Astrocyte of the hippocampus (primary cell): Measurements from ENCODE around the gene IL12RB2.

Experiments used
- DNase-seq: peaks from one replicate; pipeline ENCODE4 v3.0.0; 2011; ENCODE audit warnings: low read depth, low spot score

The IL12RB2 gene

DNA sequence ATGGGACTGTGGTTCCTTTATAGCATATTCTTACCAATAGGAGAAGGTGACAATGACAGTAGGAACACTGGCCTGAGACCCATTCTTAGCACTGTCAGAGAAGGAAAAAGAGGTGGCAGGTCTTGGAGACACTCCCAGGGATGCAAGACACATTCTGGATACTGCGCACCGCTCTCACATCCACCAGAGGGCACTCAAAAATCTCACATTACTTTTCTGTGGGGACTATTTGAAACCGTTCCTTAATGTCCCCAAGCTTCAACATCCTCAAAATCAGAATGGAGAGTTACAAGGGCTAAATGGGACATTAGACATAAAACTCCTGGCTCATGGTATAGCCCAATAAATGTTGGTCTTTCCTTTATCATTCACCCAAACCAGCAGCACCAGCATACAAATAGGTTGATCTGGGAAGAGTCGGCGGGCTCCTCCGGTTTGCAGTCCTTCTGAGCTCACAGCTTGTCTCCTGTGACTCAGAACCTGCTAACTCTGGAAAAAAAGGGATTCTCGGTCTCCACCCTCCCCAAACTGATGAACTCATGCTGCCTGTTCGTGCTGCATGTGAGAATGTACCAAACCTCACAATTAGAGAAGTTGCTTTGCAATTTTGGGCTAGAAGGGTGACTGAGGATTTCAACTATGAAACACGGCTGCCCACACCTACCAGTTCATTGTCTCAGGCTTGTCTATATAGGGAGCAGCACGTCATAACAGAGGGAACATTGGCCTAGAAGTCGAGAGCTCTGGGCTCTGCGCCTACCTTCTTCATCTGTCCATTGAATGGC lies 40.2 kb downstream of the IL12RB2 start:
- DNase-seq = peak; percentile 83

DNA sequence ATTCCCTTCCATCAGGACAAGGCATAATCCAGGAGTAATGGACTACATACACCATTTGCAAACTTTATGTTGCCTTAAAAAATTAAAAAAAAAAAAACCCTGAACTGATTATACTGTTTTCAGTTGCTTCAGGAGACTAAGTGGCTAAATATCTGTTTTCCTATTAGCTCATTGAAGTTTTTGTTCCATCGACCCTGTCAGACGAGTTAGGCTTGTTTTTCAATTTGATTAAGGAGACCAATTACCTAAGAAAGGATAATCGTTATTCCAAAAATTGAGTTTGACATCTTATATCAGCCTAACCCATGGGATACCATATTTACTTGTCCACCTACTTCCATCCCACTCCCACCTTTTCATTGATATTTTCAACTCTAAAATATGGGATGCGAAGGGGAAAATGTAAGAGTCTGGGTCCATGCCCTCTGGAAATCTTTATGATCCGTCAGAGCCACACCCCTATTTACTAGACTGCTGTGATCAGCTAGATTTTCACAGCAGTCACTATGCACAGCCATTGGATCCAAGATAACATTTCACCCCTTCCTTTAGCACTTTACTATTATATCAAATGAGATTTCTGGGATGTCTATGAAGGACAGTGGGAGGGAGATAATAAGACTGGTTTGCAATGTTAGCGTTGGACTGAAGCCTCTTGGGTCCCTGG lies 41.0 kb downstream of the IL12RB2 start:
- DNase-seq = no peak

DNA sequence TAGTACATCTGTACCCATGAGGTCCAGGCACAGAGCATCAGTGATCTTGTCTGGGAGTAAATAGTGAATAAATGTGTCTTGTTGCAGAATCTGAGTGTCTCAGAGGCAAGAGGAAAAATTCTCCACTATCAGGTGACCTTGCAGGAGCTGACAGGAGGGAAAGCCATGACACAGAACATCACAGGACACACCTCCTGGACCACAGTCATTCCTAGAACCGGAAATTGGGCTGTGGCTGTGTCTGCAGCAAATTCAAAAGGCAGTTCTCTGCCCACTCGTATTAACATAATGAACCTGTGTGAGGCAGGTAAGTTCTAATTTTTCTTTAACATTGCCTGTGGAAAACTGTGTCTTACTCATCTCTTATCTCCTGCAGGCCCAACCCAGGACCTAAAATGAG lies 43.1 kb downstream of the IL12RB2 start:
- DNase-seq = no peak

DNA sequence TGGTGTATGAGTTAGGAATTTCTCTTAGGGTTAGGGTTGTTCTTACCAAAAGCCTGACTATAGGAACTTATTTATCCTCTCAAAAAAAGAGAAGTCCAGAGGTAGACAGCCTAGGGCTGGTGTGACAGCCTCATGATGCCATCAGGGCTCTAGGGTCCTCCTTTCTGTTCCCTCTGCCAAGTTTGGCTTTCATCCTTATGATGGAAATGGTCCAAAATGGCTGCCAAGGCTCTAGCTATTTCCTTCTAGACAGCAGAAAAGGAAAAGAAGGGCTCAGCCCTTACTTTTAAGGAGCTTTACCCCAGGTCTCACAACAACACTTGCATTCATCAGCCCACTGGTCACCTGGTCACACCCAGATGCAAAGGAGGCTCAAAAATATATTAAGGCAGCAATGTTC lies 44.5 kb downstream of the IL12RB2 start:
- DNase-seq = no peak

DNA sequence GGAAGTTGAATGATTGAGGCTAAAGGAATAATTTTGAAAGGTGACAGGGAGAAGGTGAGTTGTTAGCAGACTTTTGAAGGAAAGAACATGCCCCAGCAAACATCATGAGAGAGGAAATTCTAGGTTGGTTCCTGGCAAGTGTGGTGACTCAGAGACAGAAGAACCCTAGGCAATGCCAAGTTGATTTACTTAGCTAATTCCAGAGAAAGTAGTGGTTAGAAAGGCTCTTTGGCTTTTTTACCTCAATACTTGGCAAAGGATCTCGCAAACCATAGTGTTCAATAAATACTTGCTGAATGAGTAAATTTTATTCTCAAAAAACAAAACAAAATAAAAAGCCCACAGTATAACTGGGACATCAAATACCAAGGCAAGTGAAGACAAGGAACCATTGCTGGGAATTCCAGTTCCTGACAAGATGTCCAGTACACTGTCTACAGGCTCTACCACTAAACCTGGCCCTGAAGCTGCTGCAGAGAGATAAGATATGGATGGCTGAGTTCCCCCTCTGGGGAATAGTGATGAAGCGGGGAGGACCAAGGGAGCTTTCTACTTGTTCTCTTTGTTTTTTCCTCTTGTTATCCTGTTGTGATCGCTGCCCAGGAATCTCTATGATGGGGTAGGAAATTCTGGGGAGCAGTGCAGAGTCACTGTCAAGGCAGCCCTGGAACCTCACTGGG lies 48.2 kb downstream of the IL12RB2 start:
- DNase-seq = peak; percentile 88

DNA sequence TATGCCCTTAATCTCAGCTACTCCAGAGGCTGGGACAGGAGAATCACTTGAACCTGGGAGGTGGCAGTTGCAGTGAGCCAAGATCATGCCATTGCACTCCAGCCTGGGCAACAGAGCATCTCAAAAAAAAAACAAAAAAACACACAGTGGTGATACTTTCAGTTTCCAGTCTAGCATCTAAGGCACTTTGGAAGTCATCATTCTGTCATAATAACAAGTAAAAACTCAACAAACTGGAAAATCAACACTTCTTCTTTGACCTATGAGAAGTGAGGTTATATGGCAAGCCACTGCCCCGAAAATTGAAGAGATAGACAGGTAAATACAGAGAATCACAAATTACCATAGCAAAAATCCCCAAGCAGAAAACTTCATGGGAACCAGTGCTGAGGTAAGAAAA lies 51.9 kb downstream of the IL12RB2 start:
- no peak for DNase-seq

DNA sequence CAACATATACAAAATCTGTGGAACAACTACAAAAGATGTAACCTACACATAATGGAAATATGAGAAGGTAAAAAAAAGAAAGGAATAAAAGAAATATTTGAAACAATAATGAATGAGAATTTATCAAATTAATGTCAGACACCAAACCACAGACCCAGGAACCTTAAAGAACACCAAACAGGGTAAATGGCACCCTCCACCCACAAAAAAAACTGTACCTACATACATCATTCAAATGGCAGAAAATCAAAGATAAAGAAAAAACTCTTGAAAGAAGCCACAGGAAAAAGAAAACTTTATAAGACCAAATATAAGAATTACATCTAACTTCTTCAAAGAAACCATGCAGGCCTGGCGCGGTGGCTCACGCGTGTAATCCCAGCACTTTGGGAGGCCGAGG lies 54.0 kb downstream of the IL12RB2 start:
- no peak for DNase-seq

DNA sequence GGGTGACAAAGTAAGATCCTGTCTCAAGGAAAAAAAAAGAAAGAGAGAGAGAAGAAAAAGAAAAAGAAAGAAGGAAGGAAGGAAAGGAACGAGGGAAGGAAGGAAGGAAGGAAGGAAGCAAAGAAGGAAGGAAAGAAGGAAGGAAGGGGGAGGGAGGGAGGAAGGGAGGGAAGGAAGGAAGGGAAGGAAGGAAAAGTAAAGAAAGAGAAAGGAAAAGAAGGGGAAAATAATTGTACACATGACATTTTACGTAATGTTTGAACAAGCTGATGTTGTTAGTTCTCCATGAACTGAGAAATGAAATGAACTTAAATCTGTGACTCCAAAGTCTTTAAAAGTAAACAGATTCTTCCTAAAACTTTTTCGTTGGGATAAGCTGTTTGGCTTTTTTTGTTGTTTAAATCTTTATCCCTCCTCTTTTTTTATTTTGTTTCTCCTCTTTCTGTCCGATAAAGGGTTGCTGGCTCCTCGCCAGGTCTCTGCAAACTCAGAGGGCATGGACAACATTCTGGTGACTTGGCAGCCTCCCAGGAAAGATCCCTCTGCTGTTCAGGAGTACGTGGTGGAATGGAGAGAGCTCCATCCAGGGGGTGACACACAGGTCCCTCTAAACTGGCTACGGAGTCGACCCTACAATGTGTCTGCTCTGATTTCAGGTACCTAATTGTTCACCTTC lies 59.8 kb downstream of the IL12RB2 start:
- peak; percentile 67 for DNase-seq

DNA sequence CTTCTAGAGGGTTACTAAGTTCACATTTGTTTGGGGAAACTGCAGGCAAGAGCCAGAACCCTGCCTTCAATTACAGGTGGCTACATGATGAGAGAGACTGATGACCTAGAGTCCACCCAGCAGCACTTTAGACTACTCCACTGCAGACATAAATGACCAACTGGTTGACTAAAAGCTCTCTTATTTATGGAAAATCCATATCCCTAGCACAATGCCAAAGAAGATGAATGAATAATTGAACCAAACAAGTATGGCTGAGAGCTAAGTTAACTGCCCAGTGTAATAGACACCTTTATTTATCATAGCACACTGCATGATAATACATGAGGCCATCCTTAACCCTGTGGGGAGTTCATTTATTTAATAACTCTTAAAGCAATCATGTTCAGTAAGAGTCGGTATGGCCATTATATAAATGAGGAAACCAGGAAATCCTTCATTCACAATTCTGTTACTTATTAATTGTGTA lies 60.4 kb downstream of the IL12RB2 start:
- DNase-seq = no peak

DNA sequence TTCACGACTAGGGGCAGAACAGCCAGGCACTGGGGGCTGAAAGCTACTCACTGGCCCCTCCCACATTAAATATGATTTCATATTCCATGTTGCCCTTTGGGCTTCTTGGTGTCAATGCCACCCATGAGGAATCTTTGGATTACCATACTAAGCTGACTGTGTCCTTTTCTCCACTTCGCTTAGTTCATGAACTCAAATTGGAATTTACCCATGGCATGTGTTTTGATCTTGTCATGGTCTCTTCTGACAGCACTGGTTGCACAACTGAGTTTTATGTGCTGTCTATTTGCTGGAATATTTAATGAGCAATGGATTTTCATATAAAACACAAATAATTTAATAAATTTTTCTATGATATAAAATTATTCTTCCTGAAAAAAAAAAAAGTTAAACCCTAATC lies 63.4 kb downstream of the IL12RB2 start:
- no peak for DNase-seq

DNA sequence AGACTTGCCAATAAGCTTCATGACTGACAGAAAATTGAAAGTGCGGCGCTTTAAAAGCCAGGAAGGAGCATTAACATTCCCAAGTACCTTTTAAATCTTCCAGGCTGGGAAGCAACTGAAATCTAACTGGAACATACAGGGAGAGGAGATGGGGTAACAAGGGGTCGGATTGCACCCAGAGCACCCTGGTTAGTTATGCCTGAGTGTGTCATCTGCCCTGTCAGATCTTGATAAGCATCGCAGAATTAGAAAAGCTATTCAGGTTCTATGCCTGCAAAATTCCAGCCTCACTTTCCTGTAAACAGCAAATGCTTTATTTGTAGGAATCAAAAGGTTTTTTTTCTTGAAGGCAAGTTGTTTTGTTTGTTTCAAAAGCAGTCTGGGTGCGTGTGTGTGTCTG lies 64.0 kb downstream of the IL12RB2 start:
- DNase-seq = no peak

DNA sequence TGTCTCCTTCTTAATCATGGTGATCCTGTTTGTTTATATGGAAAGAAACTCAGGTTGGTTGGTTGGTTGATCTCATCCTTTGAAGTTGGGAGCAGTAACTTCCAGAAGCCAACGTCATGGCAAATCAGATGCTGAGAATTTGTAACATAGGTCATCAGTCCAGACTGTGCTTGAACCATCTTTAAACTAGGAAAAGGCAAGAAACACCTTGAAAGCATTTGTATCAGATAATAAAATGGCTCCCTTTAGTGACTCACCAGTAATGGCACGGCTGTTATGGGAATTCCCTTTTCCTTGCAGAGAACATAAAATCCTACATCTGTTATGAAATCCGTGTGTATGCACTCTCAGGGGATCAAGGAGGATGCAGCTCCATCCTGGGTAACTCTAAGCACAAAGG lies 64.5 kb downstream of the IL12RB2 start:
- peak; percentile 55 for DNase-seq

DNA sequence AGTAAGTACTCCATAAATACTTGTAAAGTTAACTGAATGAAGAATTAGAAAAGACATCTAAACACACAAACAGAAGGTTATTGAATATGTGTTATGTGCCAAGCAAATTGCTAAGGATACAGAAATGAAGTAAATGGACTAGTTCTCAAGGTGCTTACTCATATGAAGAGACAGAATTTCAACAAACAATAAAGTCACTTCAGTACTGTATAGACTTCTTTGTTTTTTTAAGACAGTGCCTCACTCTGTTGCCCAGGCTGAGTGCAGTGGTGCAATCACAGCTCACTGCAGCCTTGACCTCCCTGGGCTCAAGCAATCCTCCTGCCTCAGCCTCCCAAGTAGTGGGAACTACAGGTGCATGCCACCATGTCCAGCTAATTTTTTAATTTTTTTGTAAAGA lies 65.2 kb downstream of the IL12RB2 start:
- no peak for DNase-seq

DNA sequence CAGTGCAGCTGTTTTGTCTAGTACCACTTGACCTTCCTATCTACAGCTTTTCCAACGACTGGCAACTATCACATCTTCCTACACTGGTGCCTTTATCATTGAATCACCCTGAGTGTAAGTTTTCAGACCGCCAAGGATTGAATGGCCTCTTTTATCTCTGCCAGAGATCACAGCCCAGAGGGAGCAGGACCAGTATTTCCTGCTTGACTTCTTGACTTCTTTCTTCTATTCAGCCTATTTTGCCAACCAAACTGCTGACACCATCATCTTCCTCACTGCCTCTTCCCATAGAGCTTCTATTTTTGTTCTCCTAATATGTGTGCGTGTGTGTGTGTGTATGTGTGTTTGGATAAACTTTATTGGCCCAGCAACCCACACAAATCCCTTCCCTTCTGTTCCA lies 68.7 kb downstream of the IL12RB2 start:
- no peak for DNase-seq

DNA sequence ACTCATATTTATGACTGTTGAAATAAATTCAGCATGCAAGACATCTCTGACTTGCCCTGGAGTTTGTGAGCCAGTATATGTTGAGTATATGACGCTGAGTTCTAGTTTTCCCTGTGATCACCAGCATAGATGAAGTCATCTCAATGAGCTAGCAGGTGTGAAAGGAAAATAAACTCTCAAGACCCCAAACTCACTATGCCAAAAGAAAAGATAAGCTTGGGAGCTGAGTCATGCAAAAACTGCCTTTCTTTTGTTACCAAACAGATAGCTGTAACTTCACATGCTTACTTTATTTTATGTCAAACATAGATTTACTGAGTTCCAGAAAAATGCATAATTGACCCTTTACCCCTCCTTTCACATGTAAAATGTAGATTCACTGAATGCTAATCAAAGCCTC lies 69.6 kb downstream of the IL12RB2 start:
- DNase-seq = no peak

DNA sequence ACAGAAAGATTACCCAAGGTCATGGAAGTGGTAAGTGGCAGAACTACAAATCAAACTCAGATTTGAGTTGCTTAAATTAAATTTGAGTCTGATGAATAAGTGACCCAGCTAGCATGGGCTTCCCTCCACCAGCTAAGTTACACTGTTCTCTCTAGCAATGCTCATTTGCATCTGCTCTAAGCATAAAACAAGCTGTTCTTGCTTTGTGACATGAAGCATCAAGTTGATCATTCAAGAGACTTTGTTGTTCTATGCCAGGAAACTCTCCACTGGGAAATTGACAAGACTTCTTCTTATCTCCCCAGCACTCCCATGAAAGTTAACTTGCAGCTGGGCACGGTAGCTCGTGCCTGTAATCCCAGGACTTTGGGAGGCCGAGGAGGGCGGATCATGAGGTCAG lies 73.5 kb downstream of the IL12RB2 start:
- DNase-seq = no peak

DNA sequence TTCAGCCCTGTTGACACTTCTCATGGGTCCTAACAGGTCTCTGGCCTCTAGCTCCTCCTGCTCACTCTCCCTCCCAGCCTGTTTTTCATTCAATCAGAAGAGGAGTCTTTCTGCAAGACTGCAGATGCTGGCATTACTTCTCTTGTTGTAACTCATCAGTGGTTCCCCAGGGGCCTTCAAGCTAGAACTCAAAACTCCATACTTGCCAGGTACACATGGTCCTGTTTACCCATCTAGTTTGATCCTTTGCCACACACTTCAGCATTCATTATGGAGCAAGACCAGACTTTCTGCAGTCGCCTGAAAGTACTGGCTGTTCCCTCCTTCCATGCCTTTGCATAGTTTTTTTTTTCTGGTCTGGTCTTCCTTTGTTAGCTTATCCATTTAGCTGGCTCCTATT lies 74.6 kb downstream of the IL12RB2 start:
- DNase-seq = no peak

DNA sequence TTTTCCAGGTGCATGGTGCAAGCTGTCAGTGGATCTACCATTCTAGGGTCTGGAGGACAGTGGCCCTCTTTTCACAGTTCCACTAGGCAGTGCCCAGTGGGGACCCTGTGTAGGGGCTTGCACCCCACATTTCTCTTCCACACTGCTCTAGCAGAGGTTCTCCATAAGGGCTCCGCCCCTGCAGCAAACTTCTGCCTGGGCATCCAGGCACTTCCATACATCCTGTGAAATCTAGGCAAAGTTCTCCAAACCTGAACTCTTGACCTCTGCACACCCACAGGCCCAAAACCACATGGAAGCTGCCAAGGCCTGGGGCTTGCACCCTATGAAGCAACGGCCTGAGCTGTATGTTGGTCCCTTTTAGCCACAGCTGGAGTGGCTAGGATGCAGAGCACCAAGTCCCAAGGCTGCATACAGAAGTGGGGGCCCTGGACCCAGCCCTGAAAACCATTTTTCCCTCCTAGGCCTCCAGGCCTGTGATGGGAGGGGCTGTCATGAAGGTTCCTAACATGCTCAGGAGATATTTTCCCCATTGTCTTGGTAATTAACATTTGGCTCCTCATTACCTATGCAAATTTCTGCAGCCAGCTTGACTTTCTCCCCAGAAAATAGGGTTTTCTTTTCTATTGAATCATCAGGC lies 76.4 kb downstream of the IL12RB2 start:
- DNase-seq = no peak

DNA sequence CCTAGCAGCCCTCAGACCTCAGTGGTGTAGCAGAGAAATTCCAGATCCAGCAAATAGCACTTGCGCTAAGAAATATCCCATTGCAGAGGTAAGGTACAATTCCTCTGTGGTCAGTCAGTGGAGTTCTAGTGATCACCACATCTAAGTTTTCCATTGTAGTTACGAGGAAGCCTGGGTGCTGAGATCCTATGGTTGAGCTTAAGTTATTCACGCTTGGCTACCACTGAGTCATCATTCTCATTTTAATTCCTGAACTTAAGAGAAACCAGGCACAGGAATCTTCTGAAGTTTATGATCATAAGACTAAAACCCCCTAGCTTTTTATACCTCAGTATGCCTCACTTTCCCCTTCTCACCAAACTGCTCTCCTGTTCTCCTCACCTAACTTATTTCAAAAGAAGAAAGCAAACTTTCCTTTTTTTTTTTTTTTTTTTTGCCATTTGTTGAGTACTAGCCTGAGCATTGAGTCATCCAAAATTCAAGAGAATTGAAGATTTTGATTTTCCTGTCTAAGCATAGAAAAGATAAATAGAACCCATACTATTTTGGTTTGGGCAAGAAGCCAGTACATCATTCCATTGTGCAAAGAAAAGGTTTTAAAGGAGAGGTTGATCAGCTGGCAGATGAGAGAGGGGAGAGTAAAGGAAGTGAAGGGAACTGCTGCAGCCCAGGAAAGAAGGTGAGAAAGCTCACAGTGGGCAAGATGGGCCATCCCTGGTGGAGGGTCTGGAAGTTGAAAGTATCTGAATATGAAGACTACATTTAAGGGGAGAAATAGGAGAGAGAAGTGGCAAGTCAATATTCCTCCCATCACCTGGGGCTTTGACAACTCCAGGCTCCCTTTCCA lies 82.6 kb downstream of the IL12RB2 start:
- DNase-seq = peak; percentile 94

DNA sequence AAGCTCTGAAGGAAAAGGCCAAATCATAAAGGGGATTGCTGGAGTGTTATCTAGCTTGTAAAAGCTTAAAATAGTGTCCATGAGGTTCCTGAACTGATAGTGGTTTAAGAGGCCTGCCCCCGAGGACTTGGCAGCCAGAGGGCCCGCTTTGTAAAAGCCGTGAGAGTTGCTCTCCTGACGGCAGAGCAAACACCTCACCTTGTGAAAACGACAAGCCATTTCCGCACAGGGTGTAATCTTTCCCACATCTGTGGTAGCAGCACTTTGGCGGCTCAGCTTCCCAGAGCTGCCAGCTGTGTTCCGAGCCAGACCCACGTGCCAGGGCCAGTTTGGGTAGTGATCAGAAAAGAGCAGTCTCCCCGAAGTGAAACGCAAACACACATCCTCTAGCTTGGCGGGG lies 85.6 kb downstream of the IL12RB2 start:
- DNase-seq = no peak

DNA sequence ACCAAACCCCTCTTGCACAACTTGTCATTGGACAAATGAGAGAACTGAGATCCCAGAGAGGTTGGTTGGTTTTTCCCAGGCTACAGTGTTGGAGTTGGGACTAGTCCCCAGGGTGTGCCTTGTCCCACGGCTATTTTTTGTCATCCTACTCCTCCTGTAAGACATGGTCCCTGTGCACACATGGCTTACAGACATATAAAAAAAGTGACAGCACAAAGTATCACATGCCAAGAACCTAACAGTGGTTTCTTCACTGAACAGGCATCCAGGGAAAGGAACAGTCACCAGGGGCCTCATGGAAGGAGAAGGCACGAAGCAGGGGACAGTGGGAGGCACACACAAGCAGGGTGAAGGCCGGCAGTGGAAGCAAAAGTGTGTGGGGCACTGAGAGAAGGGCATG lies 86.1 kb downstream of the IL12RB2 start:
- DNase-seq = no peak
